Fibroblast of pulmonary artery (primary cell): ENCODE data around the gene MIPEP.

Experiments
- DNase-seq: peaks from one replicate; pipeline ENCODE4 v3.0.0-alpha.2; 2010; ENCODE audit warnings: low read depth
- H3K4me3 ChIP-seq: replicated peaks from 2 replicates; pipeline ENCODE4 v1.5.1; 2011; ENCODE audit warnings: low read depth, mild to moderate bottlenecking, control low read depth, low read length, moderate library complexity
- CTCF ChIP-seq: IDR thresholded peaks from 2 replicates; pipeline ENCODE4 v1.5.1; 2011; ENCODE audit warnings: mild to moderate bottlenecking, control low read depth, low read length, inconsistent platforms; ENCODE audit errors: missing control alignments

Gene MIPEP

GRCh38 chr13:23683084-23683483, 206.1 kb downstream of the MIPEP start:
- no peak for DNase-seq
- no peak overlapping the region for H3K4me3 ChIP-seq
- no peak for TF ChIP-seq CTCF

GRCh38 chr13:23680845-23681669, 208.1 kb downstream of the MIPEP start:
- no peak for TF ChIP-seq CTCF
- DNase-seq: peak; percentile 84
- no peak overlapping the region for H3K4me3 ChIP-seq
